IMR-90 (cell line): ENCODE data around the gene OR7A10. TPM values are rescaled to one million over a fixed set of nuclear protein-coding genes. Genes with fewer than 3 reads are reported as not detected.

Experiments
- ATAC-seq: fragments of 200-7000 bp; cut with Tn5 transposase; 2 replicates; pipeline ENCODE4 v1.9.1; 2020; ENCODE audit warnings: low read depth, mild to moderate bottlenecking, moderate library complexity
- Bru-seq: library from RNA; stranded (reverse); fragments of 400-500 nt; gene quantifications from one replicate; lab custom pipeline; 2021; lab: Mats Ljungman, UMichigan
- BruChase-seq, 2 experiments: library from RNA; stranded (reverse); fragments of 400-500 nt; gene quantifications; one replicate each; lab custom pipeline; 2021; lab: Mats Ljungman, UMichigan
- BruUV-seq: library from RNA; stranded (reverse); fragments of 400-500 nt; replicated peaks from 2 replicates; lab custom pipeline; 2021; lab: Mats Ljungman, UMichigan
- CTCF ChIA-PET: fragments of 300-600 bp; formaldehyde crosslinking; extraction: SDS; loops from one replicate; lab custom pipeline; 2021; ENCODE audit warnings: antibody characterized with exemption; lab: Yijun Ruan, JAX
- POLR2A ChIA-PET: fragments of 300-600 bp; sonication (Branson Sonifier 250); formaldehyde crosslinking; loops from one replicate; lab custom pipeline; 2022; ENCODE audit warnings: antibody characterized with exemption; ENCODE audit not compliant: unreplicated experiment; lab: Charles Lee
- DNase-seq: peaks from one replicate; pipeline ENCODE4 v3.0.0; 2013
- H2AFZ ChIP-seq: replicated peaks from 2 replicates; pipeline ENCODE3; 2013; ENCODE audit warnings: low read length, mild to moderate bottlenecking; ENCODE audit not compliant: poor library complexity
- H2AK5ac ChIP-seq: 2 replicates; pipeline ENCODE4 v1.6.1; 2013; ENCODE audit warnings: low read depth, low read length, inconsistent platforms
- H2AK9ac ChIP-seq: replicated peaks from 2 replicates; pipeline ENCODE3; 2013; ENCODE audit warnings: mild to moderate bottlenecking, low read depth, low read length, moderate library complexity; ENCODE audit not compliant: poor library complexity
- H2BK120ac ChIP-seq: 2 replicates; pipeline ENCODE4 v1.6.1; 2013; ENCODE audit warnings: low read depth, low read length, inconsistent platforms
- H2BK15ac ChIP-seq: 3 replicates; pipeline ENCODE4 v1.6.1; 2013; ENCODE audit warnings: low read depth, low read length, inconsistent platforms
- H2BK20ac ChIP-seq: 2 replicates; pipeline ENCODE4 v1.6.1; 2013; ENCODE audit warnings: low read depth, mild to moderate bottlenecking, inconsistent platforms, low read length, moderate library complexity
- H2BK5ac ChIP-seq: 2 replicates; pipeline ENCODE4 v1.6.1; 2013; ENCODE audit warnings: mild to moderate bottlenecking, low read depth, low read length, inconsistent platforms; ENCODE audit not compliant: poor library complexity, severe bottlenecking
- H3K14ac ChIP-seq: replicated peaks from 2 replicates; pipeline ENCODE4 v1.6.1; 2013; ENCODE audit warnings: low read depth, low read length, inconsistent platforms
- H3K18ac ChIP-seq: 2 replicates; pipeline ENCODE4 v1.6.1; 2013; ENCODE audit warnings: low read depth, low read length, control low read depth
- H3K23ac ChIP-seq: 2 replicates; pipeline ENCODE4 v1.6.1; 2013; ENCODE audit warnings: low read depth, low read length, inconsistent platforms
- H3K27ac ChIP-seq: 2 replicates; pipeline ENCODE4 v1.5.1; 2013; ENCODE audit warnings: mild to moderate bottlenecking, control low read depth, low read length; ENCODE audit not compliant: insufficient read depth
- H3K27me3 ChIP-seq: 2 replicates; pipeline ENCODE4 v1.6.1; 2013; ENCODE audit warnings: low read length; ENCODE audit not compliant: control insufficient read depth, insufficient read depth
- H3K36me3 ChIP-seq: 2 replicates; pipeline ENCODE4 v1.6.1; 2013; ENCODE audit warnings: low read length, mixed read lengths; ENCODE audit not compliant: control insufficient read depth, insufficient read depth
- H3K4ac ChIP-seq: 2 replicates; pipeline ENCODE4 v1.6.1; 2013; ENCODE audit warnings: low read depth, low read length, inconsistent platforms
- H3K4me1 ChIP-seq: 2 replicates; pipeline ENCODE4 v1.6.1; 2013; ENCODE audit warnings: low read length, mixed read lengths; ENCODE audit not compliant: control insufficient read depth, insufficient read depth
- H3K4me2 ChIP-seq: 2 replicates; pipeline ENCODE4 v1.6.1; 2013; ENCODE audit warnings: low read depth, mild to moderate bottlenecking, control low read depth, low read length, moderate library complexity
- H3K4me3 ChIP-seq: 2 replicates; pipeline ENCODE4 v1.5.1; 2013; ENCODE audit warnings: low read depth, mild to moderate bottlenecking, control low read depth, low read length, moderate library complexity; ENCODE audit not compliant: insufficient read depth
- H3K56ac ChIP-seq: 2 replicates; pipeline ENCODE4 v1.6.1; 2013; ENCODE audit warnings: low read length, inconsistent platforms; ENCODE audit not compliant: insufficient read depth; ENCODE audit errors: extremely low read depth
- H3K79me1 ChIP-seq, 2 experiments: 2 replicates each; pipeline ENCODE4 v1.6.1; 2013; ENCODE audit warnings: low read length in 2 of 2, inconsistent platforms in 1 of 2, low read depth in 1 of 2
- H3K9ac ChIP-seq: 2 replicates; pipeline ENCODE4 v1.6.1; 2013; ENCODE audit warnings: low read depth, low read length, control low read depth
- H3K9me1 ChIP-seq: 2 replicates; pipeline ENCODE4 v1.6.1; 2013; ENCODE audit warnings: low read length, inconsistent platforms; ENCODE audit not compliant: insufficient read depth
- H3K9me3 ChIP-seq: 2 replicates; pipeline ENCODE4 v1.6.1; 2013; ENCODE audit warnings: low read length; ENCODE audit not compliant: control insufficient read depth, insufficient read depth
- H4K20me1 ChIP-seq: 2 replicates; pipeline ENCODE4 v1.6.1; 2013; ENCODE audit warnings: low read length, inconsistent platforms; ENCODE audit not compliant: insufficient read depth
- H4K5ac ChIP-seq: 2 replicates; pipeline ENCODE4 v1.6.1; 2013; ENCODE audit warnings: mild to moderate bottlenecking, low read depth, low read length, control low read depth
- H4K8ac ChIP-seq, 2 experiments: 2 replicates each; pipeline ENCODE4 v1.6.1; 2013; ENCODE audit warnings: low read depth in 2 of 2, low read length in 2 of 2, control low read depth in 1 of 2, inconsistent platforms in 1 of 2
- H4K91ac ChIP-seq: 2 replicates; pipeline ENCODE4 v1.6.1; 2013; ENCODE audit warnings: low read depth, low read length, inconsistent platforms; ENCODE audit not compliant: insufficient read depth
- BHLHE40 ChIP-seq: fragments of 150-350 bp; IDR thresholded peaks from 2 replicates; pipeline ENCODE4 v1.6.1; 2016; ENCODE audit warnings: mild to moderate bottlenecking, low read depth, low read length
- CHD1 ChIP-seq: IDR thresholded peaks from 2 replicates; pipeline ENCODE4 v1.6.1; 2012; ENCODE audit warnings: low read depth, low read length, improper control_type of control experiment
- FOS ChIP-seq: fragments of 150-350 bp; IDR thresholded peaks from 2 replicates; pipeline ENCODE4 v1.6.1; 2016; ENCODE audit warnings: low read depth, low read length
- MAFK ChIP-seq: IDR thresholded peaks from 2 replicates; pipeline ENCODE4 v1.6.1; 2012; ENCODE audit warnings: low read depth, low read length, improper control_type of control experiment
- MAZ ChIP-seq: IDR thresholded peaks from 2 replicates; pipeline ENCODE4 v1.6.1; 2012; ENCODE audit warnings: low read depth, mild to moderate bottlenecking, low read length, improper control_type of control experiment, moderate library complexity, borderline replicate concordance
- MXI1 ChIP-seq: IDR thresholded peaks from 2 replicates; pipeline ENCODE4 v1.6.1; 2012; ENCODE audit warnings: low read depth, mild to moderate bottlenecking, low read length, moderate library complexity, borderline replicate concordance
- NFE2L2 ChIP-seq: fragments of 150-350 bp; IDR thresholded peaks from 2 replicates; pipeline ENCODE4 v1.6.1; 2016; ENCODE audit warnings: low read depth, mild to moderate bottlenecking, low read length
- POLR2A ChIP-seq: IDR thresholded peaks from 2 replicates; pipeline ENCODE4 v1.6.1; 2012; ENCODE audit warnings: mild to moderate bottlenecking, low read depth, low read length
- RAD21 ChIP-seq: IDR thresholded peaks from 2 replicates; pipeline ENCODE4 v1.6.1; 2012; ENCODE audit warnings: low read length, improper control_type of control experiment
- RCOR1 ChIP-seq: IDR thresholded peaks from 2 replicates; pipeline ENCODE4 v1.6.1; 2012; ENCODE audit warnings: mild to moderate bottlenecking, low read length, improper control_type of control experiment; ENCODE audit not compliant: insufficient replicate concordance
- RFX5 ChIP-seq: IDR thresholded peaks from 2 replicates; pipeline ENCODE4 v1.8.0; 2012; ENCODE audit warnings: low read depth, mild to moderate bottlenecking, low read length, moderate library complexity
- SMC3 ChIP-seq: fragments of 150-350 bp; IDR thresholded peaks from 2 replicates; pipeline ENCODE4 v1.6.1; 2016; ENCODE audit warnings: low read depth, mild to moderate bottlenecking, antibody characterized with exemption, low read length, moderate library complexity
- WGBS, 2 experiments: methylation state at CpG; one replicate each; pipeline versions ENCODE4 v1.1.5 to v1.1.7; 2013; ENCODE audit warnings: missing lambda C conversion rate in 2 of 2; ENCODE audit not compliant: insufficient read length in 1 of 2; ENCODE audit errors: extremely low coverage in 2 of 2; 5-methylcytosine and 5-hydroxymethylcytosine counted together
- dilution Hi-C: fragments of 300-500 bp; cut with HindIII; formaldehyde crosslinking; loops from one replicate; pipeline ENCODE4 v1.14.3; 2018; ENCODE audit warnings: low sequenced_read_pairs; ENCODE audit not compliant: unreplicated experiment
- in situ Hi-C: fragments of 300-500 bp; cut with MboI; formaldehyde crosslinking; loops from 3 replicates; pipeline ENCODE4 v1.14.3; 2019; ENCODE audit warnings: low sequenced_read_pairs, inconsistent platforms, mixed read lengths
- intact Hi-C: fragments of 100-400 bp; cut with micrococcal nuclease; formaldehyde crosslinking; loops from 2 replicates; pipeline ENCODE4 v1.10.0; 2022
- long read RNA-seq: library from polyadenylated mRNA; unstranded; transcript quantifications from one replicate; pipeline ENCODE4 v2.0.0, GENCODE V29; 2021; ENCODE audit not compliant: unreplicated experiment
- polyA plus RNA-seq, 3 experiments: library from polyadenylated mRNA; depleted of rRNA; stranded (reverse); fragments of >200 nt; gene quantifications; 2 replicates each; pipeline ENCODE4 v1.2.3, GENCODE V29; 2012; ENCODE audit warnings: low replicate concordance in 1 of 3
- total RNA-seq: library from RNA; depleted of rRNA; stranded (reverse); fragments of >200 nt; gene quantifications from 2 replicates; pipeline ENCODE4 v1.2.3, GENCODE V29; 2012; rRNA removed
- TF ChIP-seq, protein P1 (sequence below): conservative IDR thresholded peaks from 2 replicates; pipeline ENCODE4 v1.5.1; 2012; ENCODE audit warnings: mild to moderate bottlenecking, low read depth, low read length, improper control_type of control experiment
- TF ChIP-seq, protein P2 (sequence below): fragments of 150-350 bp; IDR thresholded peaks from 2 replicates; pipeline ENCODE4 v1.6.1; 2016; ENCODE audit warnings: low read depth, mild to moderate bottlenecking, low read length, moderate library complexity, borderline replicate concordance
- TF ChIP-seq, protein P3 (sequence below): fragments of 150-350 bp; IDR thresholded peaks from 2 replicates; pipeline ENCODE4 v1.6.1; 2017; ENCODE audit warnings: mild to moderate bottlenecking, antibody characterized with exemption, low read length, low read depth

Gene OR7A10
- total RNA-seq (not detected in 2 replicates), polyA plus RNA-seq (2012; rRNA removed) (not detected in 2 replicates), Bru-seq, nascent RNA (not detected), BruChase-seq, experiment 1, labeled RNA remaining after a 6-hour chase (not detected), BruChase-seq, experiment 2, labeled RNA remaining after a 2-hour chase (not detected)
- polyA plus RNA-seq (2012; cell fraction: cytosol; rRNA removed) = not detected in 2 replicates
- polyA plus RNA-seq (2012; cell fraction: nucleus; rRNA removed; ENCODE audit: low replicate concordance) = not detected in 2 replicates
- long read RNA-seq = 0 reads

DNA sequence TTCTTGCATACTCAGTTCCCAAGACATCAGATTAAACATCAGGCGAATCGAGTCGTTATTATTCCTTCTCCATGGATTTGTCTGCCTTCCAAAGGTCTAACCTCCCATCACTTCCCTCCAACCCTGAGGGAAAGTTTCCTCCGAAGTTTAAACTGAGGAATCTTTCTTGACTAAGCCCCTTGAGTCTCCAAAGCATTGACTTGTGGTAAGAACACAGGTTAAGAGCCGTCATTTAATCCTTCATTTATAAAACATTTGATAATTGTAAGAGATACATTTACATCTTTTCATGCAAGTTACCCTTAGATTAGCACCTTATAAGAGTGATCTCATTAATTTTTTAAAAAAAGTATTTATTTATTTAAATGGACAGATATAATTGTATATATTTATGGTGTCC, at the start of gene OR7A10:
OR7A10 (minus strand) TSS at position 101 of the 400 bp plus-strand sequence. CDS start 7,045 bp downstream, outside the sequence.
- Histone ChIP-seq H3K4me3 (no peak within 1 kb of the TSS), H4K5ac (no peak within 1 kb of the TSS), H4K20me1 (no peaks in the 10 kb centered on the region), H3K4me2 (no peak within 1 kb of the TSS), H3K14ac (no peak within 1 kb of the TSS), H2BK20ac (no peak within 1 kb of the TSS), H4K91ac (no peak within 1 kb of the TSS), H3K4me1 (no peaks in the 10 kb centered on the region), H3K27me3 (no peaks in the 10 kb centered on the region), H3K36me3 (no peaks in the 10 kb centered on the region), H3K27ac (no peak within 1 kb of the TSS), H2AFZ (no peak within 1 kb of the TSS), H2BK5ac (no peak within 1 kb of the TSS), H3K18ac (no peak within 1 kb of the TSS), H3K9me3 (peaks cover 4% of the 10 kb centered on the region; the same call in 1 of the 2 replicates), H2AK5ac (no peak within 1 kb of the TSS), H2AK9ac (no peak within 1 kb of the TSS), H2BK120ac (no peak within 1 kb of the TSS), H2BK15ac (no peak within 1 kb of the TSS), H4K8ac (no peak within 1 kb of the TSS), H3K79me1 (no peaks in the 10 kb centered on the region), H3K4ac (no peak within 1 kb of the TSS), H3K9ac (no peak within 1 kb of the TSS), H3K23ac (no peak within 1 kb of the TSS), H3K9me1 (no peaks in the 10 kb centered on the region), H3K56ac (no peak within 1 kb of the TSS)
- no CpG with 5 or more reads among the region's 5 CpGs for WGBS, 2 experiments
- no peak for TF ChIP-seq SMC3
- TF ChIP-seq POLR2A = no peak
- TF ChIP-seq MAFK = no peak
- no peak for TF ChIP-seq MAZ
- TF ChIP-seq CHD1 = no peak
- no peak for TF ChIP-seq RFX5
- TF ChIP-seq, protein P1, sequence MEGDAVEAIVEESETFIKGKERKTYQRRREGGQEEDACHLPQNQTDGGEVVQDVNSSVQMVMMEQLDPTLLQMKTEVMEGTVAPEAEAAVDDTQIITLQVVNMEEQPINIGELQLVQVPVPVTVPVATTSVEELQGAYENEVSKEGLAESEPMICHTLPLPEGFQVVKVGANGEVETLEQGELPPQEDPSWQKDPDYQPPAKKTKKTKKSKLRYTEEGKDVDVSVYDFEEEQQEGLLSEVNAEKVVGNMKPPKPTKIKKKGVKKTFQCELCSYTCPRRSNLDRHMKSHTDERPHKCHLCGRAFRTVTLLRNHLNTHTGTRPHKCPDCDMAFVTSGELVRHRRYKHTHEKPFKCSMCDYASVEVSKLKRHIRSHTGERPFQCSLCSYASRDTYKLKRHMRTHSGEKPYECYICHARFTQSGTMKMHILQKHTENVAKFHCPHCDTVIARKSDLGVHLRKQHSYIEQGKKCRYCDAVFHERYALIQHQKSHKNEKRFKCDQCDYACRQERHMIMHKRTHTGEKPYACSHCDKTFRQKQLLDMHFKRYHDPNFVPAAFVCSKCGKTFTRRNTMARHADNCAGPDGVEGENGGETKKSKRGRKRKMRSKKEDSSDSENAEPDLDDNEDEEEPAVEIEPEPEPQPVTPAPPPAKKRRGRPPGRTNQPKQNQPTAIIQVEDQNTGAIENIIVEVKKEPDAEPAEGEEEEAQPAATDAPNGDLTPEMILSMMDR = no peak
- no peak for TF ChIP-seq RCOR1
- no peak for TF ChIP-seq RAD21
- no peak for TF ChIP-seq MXI1
- TF ChIP-seq, protein P2, sequence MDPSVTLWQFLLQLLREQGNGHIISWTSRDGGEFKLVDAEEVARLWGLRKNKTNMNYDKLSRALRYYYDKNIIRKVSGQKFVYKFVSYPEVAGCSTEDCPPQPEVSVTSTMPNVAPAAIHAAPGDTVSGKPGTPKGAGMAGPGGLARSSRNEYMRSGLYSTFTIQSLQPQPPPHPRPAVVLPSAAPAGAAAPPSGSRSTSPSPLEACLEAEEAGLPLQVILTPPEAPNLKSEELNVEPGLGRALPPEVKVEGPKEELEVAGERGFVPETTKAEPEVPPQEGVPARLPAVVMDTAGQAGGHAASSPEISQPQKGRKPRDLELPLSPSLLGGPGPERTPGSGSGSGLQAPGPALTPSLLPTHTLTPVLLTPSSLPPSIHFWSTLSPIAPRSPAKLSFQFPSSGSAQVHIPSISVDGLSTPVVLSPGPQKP = no peak
- TF ChIP-seq FOS = no peak
- TF ChIP-seq BHLHE40 = no peak
- TF ChIP-seq, protein P3, sequence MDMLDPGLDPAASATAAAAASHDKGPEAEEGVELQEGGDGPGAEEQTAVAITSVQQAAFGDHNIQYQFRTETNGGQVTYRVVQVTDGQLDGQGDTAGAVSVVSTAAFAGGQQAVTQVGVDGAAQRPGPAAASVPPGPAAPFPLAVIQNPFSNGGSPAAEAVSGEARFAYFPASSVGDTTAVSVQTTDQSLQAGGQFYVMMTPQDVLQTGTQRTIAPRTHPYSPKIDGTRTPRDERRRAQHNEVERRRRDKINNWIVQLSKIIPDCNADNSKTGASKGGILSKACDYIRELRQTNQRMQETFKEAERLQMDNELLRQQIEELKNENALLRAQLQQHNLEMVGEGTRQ = no peak
- TF ChIP-seq NFE2L2 = no peak
- POLR2A ChIA-PET = no interaction called here
- ATAC-seq = no peak
- CTCF ChIA-PET = no interaction called here
- no TSS peak for BruUV-seq
- dilution Hi-C loops = no loop called here
- in situ Hi-C loops = no loop called here
- intact Hi-C loops = no loop called here
- DNase-seq = no peak
